Chondrocyte (in vitro differentiated cells): Measurements from ENCODE around the gene CFAP74. TPM values are rescaled to one million over a fixed set of nuclear protein-coding genes. Genes with fewer than 3 reads are reported as not detected.

Source experiments
- DNase-seq: peaks from one replicate; pipeline ENCODE4 v3.0.0; 2021; ENCODE audit warnings: mixed read lengths, low spot score
- H3K27ac Mint-ChIP-seq: one replicate; pipeline ENCODE4 v1.8.0; 2021; ENCODE audit warnings: mild to moderate bottlenecking, moderate library complexity, mixed read lengths; ENCODE audit not compliant: unreplicated experiment
- H3K27me3 Mint-ChIP-seq: 2 replicates; pipeline ENCODE4 v1.8.0; 2021; ENCODE audit warnings: low read depth, mixed read lengths
- H3K36me3 Mint-ChIP-seq: 2 replicates; pipeline ENCODE4 v1.8.0; 2021; ENCODE audit warnings: low read depth, mixed read lengths
- H3K4me1 Mint-ChIP-seq: 2 replicates; pipeline ENCODE4 v1.8.0; 2021; ENCODE audit warnings: low read depth, mild to moderate bottlenecking, mixed read lengths
- H3K4me3 Mint-ChIP-seq: one replicate; pipeline ENCODE4 v1.8.0; 2021; ENCODE audit warnings: mild to moderate bottlenecking, moderate library complexity, mixed read lengths; ENCODE audit not compliant: unreplicated experiment
- H3K9me3 Mint-ChIP-seq: 2 replicates; pipeline ENCODE4 v1.8.0; 2021; ENCODE audit warnings: low read depth, mixed read lengths
- CTCF ChIP-seq: fragments of 200-600 bp; sonication (generic); IDR thresholded peaks from 2 replicates; pipeline ENCODE4 v1.5.0; 2021; ENCODE audit warnings: antibody characterized with exemption, mild to moderate bottlenecking, moderate library complexity
- total RNA-seq: library from RNA; stranded (reverse); gene quantifications from 3 replicates; pipeline ENCODE4 v1.2.1, GENCODE V29; 2021

The CFAP74 gene
- total RNA-seq, 1 donor from 2014 or later: not detected

- Mint-ChIP-seq H3K4me1 (peaks cover 3% of the 10 kb centered on the region), H3K36me3 (no peaks in the 10 kb centered on the region), H3K27ac (no peak overlapping the region), H3K4me3 (no peak overlapping the region), H3K9me3 (no peaks in the 10 kb centered on the region), H3K27me3 (no peaks in the 10 kb centered on the region)
- peak; percentile 87 for DNase-seq
- no peak for TF ChIP-seq CTCF
Observed at GRCh38 chr1:1920608-1921458, 82.8 kb downstream of the CFAP74 start.

- Mint-ChIP-seq H3K27ac (no peak overlapping the region), H3K36me3 (no peaks in the 10 kb centered on the region), H3K4me3 (no peak overlapping the region), H3K4me1 (peaks cover 3% of the 10 kb centered on the region), H3K9me3 (no peaks in the 10 kb centered on the region), H3K27me3 (no peaks in the 10 kb centered on the region)
- TF ChIP-seq CTCF: no peak
- peak; percentile 81 for DNase-seq
Observed at GRCh38 chr1:1920057-1920607, 83.5 kb downstream of the CFAP74 start.

- TF ChIP-seq CTCF: no peak
- DNase-seq: peak; percentile 99
- H3K27ac Mint-ChIP-seq: no peak overlapping the region
- peaks cover 3% of the 10 kb centered on the region for H3K4me1 Mint-ChIP-seq
- no peaks in the 10 kb centered on the region for H3K27me3 Mint-ChIP-seq
- no peaks in the 10 kb centered on the region for H3K9me3 Mint-ChIP-seq
- H3K36me3 Mint-ChIP-seq: no peaks in the 10 kb centered on the region
- peak overlapping the region; percentile 49 for H3K4me3 Mint-ChIP-seq
Observed at GRCh38 chr1:1919304-1920056, 84.1 kb downstream of the CFAP74 start.

GRCh38 chr1:1918901-1919303 lies 84.7 kb downstream of the CFAP74 start, which contains the start of gene TMEM52:
TMEM52 (minus strand) TSS chr1:1919279; CDS start chr1:1919265, 14 bp downstream.
- DNase-seq: peak; percentile 82
- peak; percentile 11 for TF ChIP-seq CTCF
- Mint-ChIP-seq H3K36me3 (no peaks in the 10 kb centered on the region), H3K27ac (no peak within 1 kb of the TSS), H3K4me3 (peak within 1 kb of the TSS; percentile 49), H3K27me3 (no peaks in the 10 kb centered on the region), H3K4me1 (peaks cover 3% of the 10 kb centered on the region), H3K9me3 (no peaks in the 10 kb centered on the region)
